Mesenchymal stem cell (in vitro differentiated cells and primary cell): ENCODE data around the gene GRK2.

ENCODE experiments used
- DNase-seq: peaks from one replicate; pipeline ENCODE4 v3.0.0-alpha.2; 2013
- H2AFZ ChIP-seq: one replicate; pipeline ENCODE4 v1.6.1; 2013; ENCODE audit warnings: low read depth, mild to moderate bottlenecking, control low read depth, inconsistent platforms, low read length, moderate library complexity
- H2AK5ac ChIP-seq: 2 replicates; pipeline ENCODE4 v1.6.1; 2013; ENCODE audit warnings: low read length, moderate library complexity, mild to moderate bottlenecking, inconsistent platforms; ENCODE audit not compliant: severe bottlenecking
- H2BK120ac ChIP-seq: one replicate; pipeline ENCODE4 v1.6.1; 2013; ENCODE audit warnings: low read depth, mild to moderate bottlenecking, inconsistent platforms, low read length, moderate library complexity
- H2BK12ac ChIP-seq, 2 experiments: one replicate each; pipeline ENCODE4 v1.6.1; 2013; ENCODE audit warnings: inconsistent platforms in 2 of 2, low read length in 2 of 2, mild to moderate bottlenecking in 2 of 2, moderate library complexity in 2 of 2, control low read depth in 1 of 2
- H2BK15ac ChIP-seq: one replicate; pipeline ENCODE4 v1.6.1; 2013; ENCODE audit warnings: mild to moderate bottlenecking, low read depth, inconsistent platforms; ENCODE audit not compliant: poor library complexity, severe bottlenecking
- H2BK5ac ChIP-seq: 2 replicates; pipeline ENCODE4 v1.6.1; 2013; ENCODE audit warnings: low read depth, mild to moderate bottlenecking, low read length, control low read depth, inconsistent platforms; ENCODE audit not compliant: poor library complexity, severe bottlenecking
- H3K14ac ChIP-seq, 2 experiments: one replicate each; pipeline ENCODE4 v1.6.1; 2013; ENCODE audit warnings: inconsistent platforms in 2 of 2, low read length in 2 of 2, control low read depth in 1 of 2, mild to moderate bottlenecking in 1 of 2, moderate library complexity in 1 of 2
- H3K18ac ChIP-seq, 2 experiments: one replicate each; pipeline ENCODE4 v1.6.1; 2013; ENCODE audit warnings: inconsistent platforms in 2 of 2, low read length in 2 of 2, control low read depth in 1 of 2, low read depth in 1 of 2, mild to moderate bottlenecking in 1 of 2
- H3K23ac ChIP-seq, 2 experiments: one replicate each; pipeline ENCODE4 v1.6.1; 2013; ENCODE audit warnings: inconsistent platforms in 2 of 2, low read length in 2 of 2, mild to moderate bottlenecking in 2 of 2, moderate library complexity in 2 of 2, control low read depth in 1 of 2
- H3K27ac ChIP-seq: 2 replicates; pipeline ENCODE4 v1.5.1; 2013; ENCODE audit warnings: mild to moderate bottlenecking, moderate library complexity, low read length, control low read depth, inconsistent platforms; ENCODE audit not compliant: poor library complexity, severe bottlenecking
- H3K27me3 ChIP-seq, 2 experiments: 2 replicates each; pipeline versions ENCODE4 v1.6.1 to v1.7.0; 2013; ENCODE audit warnings: low read length in 2 of 2, mild to moderate bottlenecking in 2 of 2, moderate library complexity in 2 of 2, control low read depth in 1 of 2, inconsistent platforms in 1 of 2; ENCODE audit not compliant: control insufficient read depth in 1 of 2, insufficient read depth in 1 of 2
- H3K36me3 ChIP-seq, 2 experiments: 2 replicates each; pipeline versions ENCODE4 v1.6.1 to v1.7.0; 2013; ENCODE audit warnings: low read length in 2 of 2, control low read depth in 1 of 2, inconsistent platforms in 1 of 2, low read depth in 1 of 2, mild to moderate bottlenecking in 1 of 2; ENCODE audit not compliant: insufficient read depth in 2 of 2, control insufficient read depth in 1 of 2
- H3K4ac ChIP-seq, 2 experiments: one replicate each; pipeline ENCODE4 v1.6.1; 2013; ENCODE audit warnings: inconsistent platforms in 2 of 2, low read length in 2 of 2, mild to moderate bottlenecking in 2 of 2, moderate library complexity in 2 of 2, control low read depth in 1 of 2, low read depth in 1 of 2
- H3K4me1 ChIP-seq: 2 replicates; pipeline ENCODE4 v1.6.1; 2013; ENCODE audit warnings: low read depth, low read length, control low read depth; ENCODE audit not compliant: control insufficient read depth, insufficient read depth
- H3K4me2 ChIP-seq: 2 replicates; pipeline ENCODE4 v1.6.1; 2013; ENCODE audit warnings: low read length, mild to moderate bottlenecking, inconsistent platforms; ENCODE audit not compliant: poor library complexity, severe bottlenecking
- H3K4me3 ChIP-seq, 2 experiments: 2 replicates each; pipeline versions ENCODE4 v1.5.1 to v1.7.0; 2013; ENCODE audit warnings: low read length in 2 of 2, mild to moderate bottlenecking in 2 of 2, control low read depth in 1 of 2, low read depth in 1 of 2; ENCODE audit not compliant: insufficient read depth in 1 of 2
- H3K79me1 ChIP-seq: replicated peaks from 2 replicates; pipeline ENCODE4 v1.6.1; 2013; ENCODE audit warnings: mild to moderate bottlenecking, control low read depth, low read length, inconsistent platforms; ENCODE audit not compliant: poor library complexity, severe bottlenecking
- H3K9ac ChIP-seq: 2 replicates; pipeline ENCODE4 v1.7.0; 2013; ENCODE audit warnings: mild to moderate bottlenecking, low read length, moderate library complexity
- H3K9me3 ChIP-seq: 2 replicates; pipeline ENCODE4 v1.7.0; 2013; ENCODE audit warnings: mild to moderate bottlenecking, low read length; ENCODE audit not compliant: control insufficient read depth
- H4K8ac ChIP-seq: one replicate; pipeline ENCODE4 v1.6.1; 2013; ENCODE audit warnings: inconsistent platforms, mild to moderate bottlenecking, low read length, moderate library complexity
- H4K91ac ChIP-seq: one replicate; pipeline ENCODE4 v1.6.1; 2013; ENCODE audit warnings: mild to moderate bottlenecking, low read length, inconsistent platforms
- WGBS: methylation state at CpG from one replicate; pipeline ENCODE4 v1.1.7; 2013; ENCODE audit warnings: mixed read lengths; 5-methylcytosine and 5-hydroxymethylcytosine counted together

The GRK2 gene

GRCh38 chr11:67279589-67280340 lies 13.5 kb downstream of the GRK2 start:
- no peak for DNase-seq
- Histone ChIP-seq H3K9ac (no peak overlapping the region), H3K4ac (no peak overlapping the region), H3K18ac (no peak overlapping the region), H3K4me3 (no peak overlapping the region), H3K36me3 (peaks cover 57 to 95% of the 10 kb centered on the region in 2 experiments), H3K27me3 (no peaks in the 10 kb centered on the region), H2BK15ac (no peak overlapping the region), H2AFZ (no peak overlapping the region), H2BK12ac (no peak overlapping the region), H3K4me1 (peaks cover 20% of the 10 kb centered on the region), H3K9me3 (no peaks in the 10 kb centered on the region), H3K23ac (no peak overlapping the region), H3K27ac (no peak overlapping the region), H2BK120ac (no peak overlapping the region), H3K4me2 (no peak overlapping the region), H4K91ac (no peak overlapping the region), H2AK5ac (no peak overlapping the region), H3K14ac (no peak overlapping the region), H4K8ac (no peak overlapping the region), H3K79me1 (peaks cover 66% of the 10 kb centered on the region), H2BK5ac (no peak overlapping the region)
- WGBS: 99% methylated on average over 14 of the region's 17 CpGs

- no peak overlapping the region for H2AK5ac ChIP-seq
- WGBS: 97% methylated on average over 13 of the region's 13 CpGs
Measured at GRCh38 chr11:67280341-67280787, 14.1 kb downstream of the GRK2 start.

GRCh38 chr11:67280788-67281551 lies 14.7 kb downstream of the GRK2 start:
- no peak overlapping the region for H2BK15ac ChIP-seq
- H3K4ac ChIP-seq: no peak overlapping the region
- no peak overlapping the region for H2BK120ac ChIP-seq
- H2BK12ac ChIP-seq: no peak overlapping the region
- H4K8ac ChIP-seq: no peak overlapping the region
- DNase-seq: no peak
- no peak overlapping the region for H3K23ac ChIP-seq
- H3K9me3 ChIP-seq: no peaks in the 10 kb centered on the region
- H3K27me3 ChIP-seq: no peaks in the 10 kb centered on the region
- no peak overlapping the region for H3K14ac ChIP-seq
- H3K4me3 ChIP-seq: no peak overlapping the region
- no peak overlapping the region for H3K18ac ChIP-seq
- H4K91ac ChIP-seq: no peak overlapping the region
- H2AFZ ChIP-seq: no peak overlapping the region
- peaks cover 16% of the 10 kb centered on the region for H3K4me1 ChIP-seq
- H3K27ac ChIP-seq: no peak overlapping the region
- H3K4me2 ChIP-seq: no peak overlapping the region
- peaks cover 68 to 95% of the 10 kb centered on the region in 2 experiments for H3K36me3 ChIP-seq
- 95% methylated on average over 31 of the region's 31 CpGs for WGBS
- no peak overlapping the region for H2AK5ac ChIP-seq
- peaks cover 67% of the 10 kb centered on the region for H3K79me1 ChIP-seq
- H3K9ac ChIP-seq: no peak overlapping the region
- no peak overlapping the region for H2BK5ac ChIP-seq

More at GRCh38 chr11:67280341-67280787, 14.1 kb downstream of the GRK2 start:
- no peak overlapping the region for H3K14ac ChIP-seq
- H2BK120ac ChIP-seq: no peak overlapping the region
- no peaks in the 10 kb centered on the region for H3K27me3 ChIP-seq
- no peak overlapping the region for H3K23ac ChIP-seq
- H2AFZ ChIP-seq: no peak overlapping the region
- peaks cover 67% of the 10 kb centered on the region for H3K79me1 ChIP-seq
- H4K91ac ChIP-seq: no peak overlapping the region
- H3K4me3 ChIP-seq: no peak overlapping the region
- H3K18ac ChIP-seq: no peak overlapping the region
- H2BK15ac ChIP-seq: no peak overlapping the region
- peaks cover 62 to 95% of the 10 kb centered on the region in 2 experiments for H3K36me3 ChIP-seq
- H2BK12ac ChIP-seq: no peak overlapping the region
- no peak overlapping the region for H3K4ac ChIP-seq
- no peak overlapping the region for H4K8ac ChIP-seq
- no peak for DNase-seq
- H3K4me2 ChIP-seq: no peak overlapping the region
- no peaks in the 10 kb centered on the region for H3K9me3 ChIP-seq
- no peak overlapping the region for H2BK5ac ChIP-seq
- peaks cover 20% of the 10 kb centered on the region for H3K4me1 ChIP-seq
- no peak overlapping the region for H3K27ac ChIP-seq
- no peak overlapping the region for H3K9ac ChIP-seq

- Histone ChIP-seq H2BK15ac (no peak overlapping the region), H3K9me3 (no peaks in the 10 kb centered on the region), H2BK12ac (no peak overlapping the region), H3K27me3 (no peaks in the 10 kb centered on the region), H3K27ac (no peak overlapping the region), H3K14ac (no peak overlapping the region), H3K4ac (no peak overlapping the region), H3K4me1 (peaks cover 15% of the 10 kb centered on the region), H2BK5ac (no peak overlapping the region), H3K9ac (no peak overlapping the region), H2AFZ (no peak overlapping the region), H2AK5ac (no peak overlapping the region), H3K36me3 (peaks cover 72 to 98% of the 10 kb centered on the region in 2 experiments), H3K4me2 (no peak overlapping the region), H3K23ac (no peak overlapping the region), H3K4me3 (no peak overlapping the region), H4K8ac (no peak overlapping the region), H3K79me1 (peaks cover 68% of the 10 kb centered on the region), H2BK120ac (no peak overlapping the region), H3K18ac (no peak overlapping the region), H4K91ac (no peak overlapping the region)
- WGBS: 96% methylated on average over 27 of the region's 27 CpGs
- no peak for DNase-seq
Measured at GRCh38 chr11:67281552-67282150, 15.4 kb downstream of the GRK2 start.
